ENCODE measurements around the gene IL37. TPM values are rescaled to one million over a fixed set of nuclear protein-coding genes. Genes with fewer than 3 reads are reported as not detected.

The IL37 gene
- total RNA-seq (not detected in 2 replicates), polyA plus RNA-seq (not detected in 2 replicates), polyA minus RNA-seq (ENCODE audit: low replicate concordance) (not detected in 2 replicates)
- polyA plus RNA-seq (2012), result not detected in 2 replicates

- no peak within 1 kb of the TSS for H2AFZ ChIP-seq (ENCODE audit: low read length)
- no peak for DNase-seq (ENCODE audit: low read depth in 2 of 2)
- H3K27ac ChIP-seq (ENCODE audit: insufficient read depth, low read length), result no peak within 1 kb of the TSS
- no peaks in the 10 kb centered on the region for H3K79me2 ChIP-seq (ENCODE audit: control insufficient read depth, insufficient read depth, low read length)
- no peak within 1 kb of the TSS for H3K9ac ChIP-seq (ENCODE audit: insufficient read depth, low read length)
- TF ChIP-seq CTCF (conservative IDR thresholded peaks at IDR 0.05 in 1 of 2, IDR thresholded peaks at IDR 0.05 in 1 of 2; ENCODE audit: low read depth in 1 of 2, low read length in 2 of 2) (no peak), EZH2 (IDR thresholded peaks at IDR 0.05; ENCODE audit: low read length, missing control alignments) (no peak)
- no peaks in the 10 kb centered on the region for H3K9me3 ChIP-seq (ENCODE audit: control insufficient read depth, insufficient read depth, low read depth, low read length)
- H4K20me1 ChIP-seq (ENCODE audit: control insufficient read depth, extremely low read depth, insufficient read depth, low read length), result no peaks in the 10 kb centered on the region
- no peaks in the 10 kb centered on the region for H3K36me3 ChIP-seq (ENCODE audit: control insufficient read depth, insufficient read depth, low read length)
- no peaks in the 10 kb centered on the region for H3K4me1 ChIP-seq (ENCODE audit: control insufficient read depth, extremely low read depth, insufficient read depth, low read length)
- no peak within 1 kb of the TSS for H3K4me3 ChIP-seq (replicated peaks in 1 of 4; ENCODE audit: control extremely low read depth in 1 of 4, insufficient read depth in 1 of 4, low read depth in 3 of 4, low read length in 4 of 4)
- peaks cover 2% of the 10 kb centered on the region for H3K27me3 ChIP-seq (ENCODE audit: control insufficient read depth, insufficient read depth, low read length)
- H3K4me2 ChIP-seq (ENCODE audit: extremely low read depth, insufficient read depth, low read length), result no peak within 1 kb of the TSS
Observed at GRCh38 chr2:112910865-112911264, at the start of gene IL37. Gene IL37, plus strand, starts transcription at chr2:112911165. Its CDS starts 1,848 bp downstream, at chr2:112913013.

GRCh38 chr2:112864072-112864471 lies 46.9 kb upstream of the IL37 start:
- TF ChIP-seq EZH2 (IDR thresholded peaks at IDR 0.05; ENCODE audit: low read length, missing control alignments) (no peak), CTCF (conservative IDR thresholded peaks at IDR 0.05 in 1 of 2, IDR thresholded peaks at IDR 0.05 in 1 of 2; ENCODE audit: low read depth in 1 of 2, low read length in 2 of 2) (no peak)
- H3K9ac ChIP-seq (ENCODE audit: insufficient read depth, low read length), result no peak overlapping the region
- H3K36me3 ChIP-seq (ENCODE audit: control insufficient read depth, insufficient read depth, low read length), result no peaks in the 10 kb centered on the region
- H3K9me3 ChIP-seq (ENCODE audit: control insufficient read depth, insufficient read depth, low read depth, low read length), result no peaks in the 10 kb centered on the region
- H2AFZ ChIP-seq (ENCODE audit: low read length), result no peak overlapping the region
- DNase-seq (ENCODE audit: low read depth in 2 of 2), result no peak
- H3K27me3 ChIP-seq (ENCODE audit: control insufficient read depth, insufficient read depth, low read length), result no peaks in the 10 kb centered on the region
- no peaks in the 10 kb centered on the region for H3K79me2 ChIP-seq (ENCODE audit: control insufficient read depth, insufficient read depth, low read length)
- H3K27ac ChIP-seq (ENCODE audit: insufficient read depth, low read length), result no peak overlapping the region
- no peak overlapping the region for H3K4me3 ChIP-seq (replicated peaks in 1 of 4; ENCODE audit: control extremely low read depth in 1 of 4, insufficient read depth in 1 of 4, low read depth in 3 of 4, low read length in 4 of 4)
- H3K4me2 ChIP-seq (ENCODE audit: extremely low read depth, insufficient read depth, low read length), result no peak overlapping the region
- H3K4me1 ChIP-seq (ENCODE audit: control insufficient read depth, extremely low read depth, insufficient read depth, low read length), result no peaks in the 10 kb centered on the region
- no peaks in the 10 kb centered on the region for H4K20me1 ChIP-seq (ENCODE audit: control insufficient read depth, extremely low read depth, insufficient read depth, low read length)

DNA sequence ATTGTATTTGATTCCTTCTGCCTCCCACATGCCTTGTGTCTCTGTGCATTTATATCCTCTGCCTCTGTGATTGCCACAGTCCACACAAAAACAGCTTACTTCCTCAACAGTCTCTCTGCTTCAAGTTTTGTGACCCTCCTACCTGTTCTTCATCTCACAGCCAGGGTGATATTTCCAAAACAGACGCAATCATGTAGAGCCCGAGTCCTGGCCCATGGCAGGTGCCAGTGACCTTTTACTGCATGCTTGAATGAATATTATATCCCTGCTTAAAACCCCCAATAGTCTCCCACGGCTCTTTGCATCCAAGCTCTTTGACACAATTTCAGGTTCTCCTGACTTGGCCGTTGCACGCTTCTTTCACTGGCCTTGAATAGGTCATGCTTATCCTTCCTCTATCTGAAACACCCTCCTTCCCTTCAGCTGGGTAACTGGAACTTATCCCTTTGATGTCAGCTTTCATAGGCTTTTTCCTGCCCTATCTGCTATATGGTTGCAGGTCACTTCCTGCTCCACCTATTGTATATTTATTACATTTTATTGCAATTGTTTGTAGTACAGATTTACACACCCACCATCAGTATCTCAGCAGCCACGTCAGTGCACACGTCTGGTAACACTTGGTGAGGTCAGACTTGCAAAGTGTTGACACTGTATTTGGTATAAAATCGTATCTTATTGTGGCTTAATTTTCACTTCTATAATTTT lies 44.7 kb upstream of the IL37 start:
- DNase-seq (ENCODE audit: low read depth in 2 of 2), result no peak
- no peak overlapping the region for H3K9ac ChIP-seq (ENCODE audit: insufficient read depth, low read length)
- H3K4me1 ChIP-seq (ENCODE audit: control insufficient read depth, extremely low read depth, insufficient read depth, low read length), result peaks cover 3% of the 10 kb centered on the region
- H3K27ac ChIP-seq (ENCODE audit: insufficient read depth, low read length), result no peak overlapping the region
- TF ChIP-seq EZH2 (IDR thresholded peaks at IDR 0.05; ENCODE audit: low read length, missing control alignments), result no peak
- TF ChIP-seq CTCF (conservative IDR thresholded peaks at IDR 0.05 in 1 of 2, IDR thresholded peaks at IDR 0.05 in 1 of 2; ENCODE audit: low read depth in 1 of 2, low read length in 2 of 2), result no peak
- H3K4me3 ChIP-seq (replicated peaks in 1 of 4; ENCODE audit: control extremely low read depth in 1 of 4, insufficient read depth in 1 of 4, low read depth in 3 of 4, low read length in 4 of 4), result no peak overlapping the region
- no peak overlapping the region for H3K4me2 ChIP-seq (ENCODE audit: extremely low read depth, insufficient read depth, low read length)
- no peaks in the 10 kb centered on the region for H3K27me3 ChIP-seq (ENCODE audit: control insufficient read depth, insufficient read depth, low read length)
- no peaks in the 10 kb centered on the region for H4K20me1 ChIP-seq (ENCODE audit: control insufficient read depth, extremely low read depth, insufficient read depth, low read length)
- no peak overlapping the region for H2AFZ ChIP-seq (ENCODE audit: low read length)
- H3K79me2 ChIP-seq (ENCODE audit: control insufficient read depth, insufficient read depth, low read length), result no peaks in the 10 kb centered on the region
- H3K36me3 ChIP-seq (ENCODE audit: control insufficient read depth, insufficient read depth, low read length), result no peaks in the 10 kb centered on the region
- H3K9me3 ChIP-seq (ENCODE audit: control insufficient read depth, insufficient read depth, low read depth, low read length), result no peaks in the 10 kb centered on the region

Measured in fibroblast of lung (primary cell).